NCI-H2029 (cell line): Measurements from ENCODE around the gene ARHGAP27.

Experiments used
- DNase-seq: peaks from one replicate; lab custom pipeline; 2025; lab: John Stamatoyannopoulos, UW

The ARHGAP27 gene

GRCh38 chr17:45408611-45409421, 23.9 kb downstream of the ARHGAP27 start:
- DNase-seq = no peak

GRCh38 chr17:45406107-45406506, 26.6 kb downstream of the ARHGAP27 start:
- no peak for DNase-seq

DNA sequence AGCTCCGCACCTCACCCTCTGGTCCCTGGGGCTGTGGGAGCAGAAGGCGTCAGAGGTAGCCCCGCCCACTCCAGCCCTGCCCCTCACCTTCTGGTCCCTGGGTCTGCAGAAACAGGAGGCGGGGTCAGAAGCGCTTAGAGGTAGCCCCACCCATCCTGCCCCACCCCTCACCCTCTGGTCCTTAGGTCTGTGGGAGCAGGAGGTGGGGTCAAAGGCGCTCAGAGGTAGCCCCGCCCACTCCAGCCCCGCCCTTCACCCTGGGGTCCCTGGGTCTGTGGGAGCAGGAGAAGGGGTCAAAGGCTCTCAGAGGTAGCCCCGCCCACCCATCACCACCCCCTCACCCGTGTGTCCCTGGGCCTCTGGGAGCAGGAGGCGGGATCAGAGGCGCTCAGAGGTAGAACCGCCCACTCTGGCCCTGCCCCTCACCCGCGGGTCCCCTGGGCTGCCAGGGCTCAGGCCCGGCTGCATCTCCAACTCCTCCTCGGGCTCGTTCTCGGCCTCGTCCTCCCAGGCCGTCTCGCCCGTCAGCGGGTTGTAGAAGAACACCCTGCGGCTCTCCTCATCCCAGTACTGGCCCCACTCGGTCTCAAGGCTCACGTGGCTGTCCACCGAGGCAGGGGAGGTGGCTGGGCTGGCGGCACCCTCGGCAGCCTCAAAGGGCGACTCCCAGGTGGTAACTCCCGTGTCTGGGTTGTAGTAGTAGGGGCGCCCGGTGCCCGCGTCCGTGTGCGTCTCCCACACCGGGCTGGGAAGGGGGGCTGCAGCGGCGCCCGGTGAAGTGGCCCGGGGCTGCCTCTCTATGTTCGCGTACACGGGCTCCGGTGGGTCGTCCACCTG, 27.2 kb downstream of the ARHGAP27 start:
- no peak for DNase-seq

GRCh38 chr17:45404870-45405249, 27.8 kb downstream of the ARHGAP27 start:
- DNase-seq = no peak

DNA sequence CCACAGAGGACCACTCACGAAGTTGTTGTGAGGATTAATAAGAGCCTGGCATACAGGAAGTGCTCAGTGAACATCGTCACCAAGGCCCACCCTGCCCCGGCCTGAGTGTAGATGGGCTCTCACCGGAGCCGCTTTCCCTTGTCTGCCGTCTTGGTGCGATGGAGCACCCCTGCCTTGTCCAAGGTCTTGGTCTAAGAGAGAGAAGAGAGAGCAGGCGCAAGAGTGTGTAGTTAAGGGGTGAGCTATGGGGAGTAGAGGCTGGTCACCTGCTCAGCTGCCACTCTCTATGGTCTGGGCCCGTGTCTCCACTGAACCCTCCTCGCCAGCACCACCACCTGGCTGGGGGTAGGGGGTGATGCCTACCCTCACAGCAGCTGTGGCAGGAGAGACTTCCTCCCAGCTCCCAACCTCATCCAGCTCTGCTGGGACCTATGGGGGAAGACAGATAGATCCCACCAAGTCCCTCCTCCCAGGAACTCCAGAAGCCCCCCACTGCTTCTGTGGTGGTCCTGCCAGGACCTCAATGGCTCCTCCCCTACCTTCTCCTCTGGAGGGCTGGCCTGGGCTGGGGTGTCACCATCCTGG, 28.7 kb downstream of the ARHGAP27 start:
- no peak for DNase-seq

DNA sequence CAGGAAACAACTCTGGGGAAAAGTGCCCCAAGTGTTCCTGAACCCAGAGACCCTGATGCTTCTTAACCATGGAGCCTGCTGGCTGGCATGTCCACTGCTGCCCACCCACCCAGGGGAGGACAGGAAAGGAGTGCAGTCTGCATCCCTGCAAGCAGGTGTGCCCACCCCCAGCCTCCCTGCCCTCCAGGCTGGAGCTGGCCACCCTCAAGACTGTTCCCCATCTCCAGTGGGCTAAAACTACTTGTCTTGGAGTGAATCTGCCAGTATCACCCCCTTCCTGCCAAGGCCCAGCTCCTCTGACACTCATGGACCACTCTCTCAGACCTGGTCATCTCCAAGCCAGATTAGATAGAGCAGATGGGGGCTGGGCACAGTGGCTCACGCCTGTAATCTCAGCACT, 29.8 kb downstream of the ARHGAP27 start:
- no peak for DNase-seq

DNA sequence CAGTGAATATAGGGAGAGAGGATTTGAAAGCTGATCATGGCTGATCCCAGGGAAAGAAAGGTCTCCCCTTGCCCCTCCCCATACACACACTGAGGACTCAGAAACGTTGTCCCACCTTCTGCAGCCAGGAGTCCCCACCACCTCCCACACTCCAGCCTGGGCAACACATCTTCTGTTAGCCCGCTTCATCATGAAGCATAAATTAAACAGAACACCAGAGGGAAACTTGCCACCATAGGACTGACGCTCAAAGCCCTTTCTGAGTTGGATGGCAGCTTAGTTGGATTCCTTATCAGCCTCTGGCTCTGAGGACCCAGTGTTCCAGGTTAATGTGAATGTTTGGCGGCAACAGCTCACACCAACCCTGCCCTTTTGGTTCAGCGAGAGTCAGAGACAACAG, 33.9 kb downstream of the ARHGAP27 start:
- DNase-seq = no peak

DNA sequence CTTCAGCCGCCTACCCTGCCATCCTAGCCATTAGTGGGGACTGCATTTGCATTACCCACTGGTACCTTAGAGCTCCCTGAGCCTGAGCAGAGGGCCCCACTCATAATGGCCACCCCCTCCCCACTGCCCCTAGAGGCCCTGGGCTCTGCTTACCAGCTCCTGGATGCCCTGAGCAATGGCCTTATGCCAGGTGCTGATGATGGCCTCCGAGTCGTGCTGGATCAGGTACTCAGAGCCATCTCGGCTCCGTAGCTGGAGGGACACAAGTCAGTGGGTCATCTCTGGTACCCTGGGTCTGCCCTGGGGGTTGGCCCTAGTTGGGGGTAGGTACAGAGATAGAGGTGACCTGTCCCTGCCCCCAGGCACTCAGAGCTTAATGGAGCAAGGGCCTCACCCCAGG, 34.9 kb downstream of the ARHGAP27 start:
- no peak for DNase-seq

DNA sequence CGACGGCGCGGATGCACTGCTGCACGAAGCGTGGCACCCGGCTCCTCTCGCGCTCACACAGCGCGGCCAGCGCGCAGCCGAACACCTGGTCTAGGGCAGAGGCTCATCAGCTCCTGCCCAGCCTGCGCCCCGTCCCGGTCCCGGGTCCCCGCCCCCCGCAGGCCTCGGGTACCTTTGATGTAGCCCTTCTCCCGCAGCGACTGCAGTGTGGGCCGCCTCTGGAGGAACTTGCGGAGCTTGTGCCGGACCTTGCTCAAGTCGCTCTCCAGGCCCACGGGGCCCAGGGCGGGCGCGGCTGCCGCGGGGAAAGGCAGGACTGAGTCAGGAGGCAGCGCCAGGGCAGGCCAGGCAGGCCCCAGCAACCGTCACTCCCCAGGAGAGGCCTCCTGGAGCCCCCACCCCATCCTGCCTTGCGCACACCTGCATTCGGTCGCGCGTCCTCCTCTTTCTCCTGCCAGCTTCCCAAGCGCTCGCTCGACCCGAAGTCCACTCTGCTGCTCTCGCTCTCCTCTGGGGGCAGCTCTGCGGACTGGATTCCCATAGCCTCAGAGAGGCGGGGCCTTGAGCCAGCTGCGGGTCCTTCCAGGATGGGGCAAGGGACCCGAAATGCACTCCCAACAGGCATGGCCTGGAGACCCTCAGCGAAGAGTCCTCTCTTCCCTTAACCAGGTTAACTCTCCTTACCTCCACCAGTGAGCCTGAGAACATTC, 36.0 kb downstream of the ARHGAP27 start:
- DNase-seq = no peak

- DNase-seq = no peak
These were observed 36.9 kb downstream of the ARHGAP27 start for GRCh38 chr17:45395569-45396415.

DNA sequence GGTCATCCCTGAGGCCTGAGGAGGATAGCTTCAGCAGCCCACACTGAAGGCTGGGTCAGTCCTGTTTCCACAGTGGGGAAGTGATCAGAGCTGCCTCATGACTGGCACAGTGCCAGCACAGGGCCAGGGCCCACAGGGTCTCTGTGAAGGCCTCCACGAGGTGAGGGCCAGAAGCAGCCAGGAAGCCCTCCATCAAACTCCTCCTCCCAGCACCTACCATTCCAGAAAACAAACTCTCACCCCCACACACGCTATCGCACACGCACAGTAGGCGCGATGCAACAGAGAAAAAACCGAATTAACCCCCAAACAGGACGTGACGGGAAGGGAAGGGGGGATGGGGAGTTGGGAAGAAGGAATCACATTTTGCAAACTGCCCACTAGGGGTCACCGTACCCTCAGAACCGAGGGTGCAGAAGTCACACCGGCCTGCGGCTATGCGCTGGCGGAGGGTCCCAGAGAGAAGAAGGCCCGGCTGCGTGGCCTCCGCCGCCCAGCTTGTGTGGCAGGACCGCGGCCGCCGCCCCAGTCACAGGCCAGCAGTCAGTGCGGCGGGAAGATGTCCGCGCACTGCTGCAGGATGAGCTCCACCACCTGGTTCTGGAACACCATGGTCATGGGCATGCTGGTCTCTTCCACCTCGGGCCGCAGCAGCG, 37.6 kb downstream of the ARHGAP27 start:
- peak; percentile 41 for DNase-seq

- no peak for DNase-seq
These were observed 38.1 kb downstream of the ARHGAP27 start for GRCh38 chr17:45394564-45394912.

- no peak for DNase-seq
These were observed 38.6 kb downstream of the ARHGAP27 start for GRCh38 chr17:45394091-45394490.

GRCh38 chr17:45393411-45393810, 39.3 kb downstream of the ARHGAP27 start:
- no peak for DNase-seq

GRCh38 chr17:45391918-45392317, 40.8 kb downstream of the ARHGAP27 start:
- DNase-seq = no peak

- DNase-seq = no peak
These were observed 41.4 kb downstream of the ARHGAP27 start for GRCh38 chr17:45391291-45391690.

DNA sequence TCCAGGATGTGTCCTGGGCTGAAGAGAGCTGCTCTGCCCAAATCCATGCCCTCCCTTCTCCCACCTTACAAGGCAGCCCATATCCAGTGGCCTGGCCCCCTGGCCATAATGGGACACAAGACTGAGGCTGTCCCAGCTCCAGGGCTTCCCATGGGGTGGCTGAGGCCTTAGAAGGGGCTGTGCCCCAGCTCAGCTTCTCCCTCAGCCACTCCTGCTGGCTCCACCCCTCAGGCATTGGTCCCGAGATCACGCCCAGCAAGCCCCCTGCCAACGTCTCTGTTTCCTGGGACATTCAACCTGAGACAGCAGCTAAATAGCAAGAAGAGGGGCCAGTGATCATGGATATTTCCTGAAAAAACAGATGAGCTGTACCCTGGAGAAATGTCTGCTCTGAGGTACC, 43.3 kb downstream of the ARHGAP27 start:
- no peak for DNase-seq

DNA sequence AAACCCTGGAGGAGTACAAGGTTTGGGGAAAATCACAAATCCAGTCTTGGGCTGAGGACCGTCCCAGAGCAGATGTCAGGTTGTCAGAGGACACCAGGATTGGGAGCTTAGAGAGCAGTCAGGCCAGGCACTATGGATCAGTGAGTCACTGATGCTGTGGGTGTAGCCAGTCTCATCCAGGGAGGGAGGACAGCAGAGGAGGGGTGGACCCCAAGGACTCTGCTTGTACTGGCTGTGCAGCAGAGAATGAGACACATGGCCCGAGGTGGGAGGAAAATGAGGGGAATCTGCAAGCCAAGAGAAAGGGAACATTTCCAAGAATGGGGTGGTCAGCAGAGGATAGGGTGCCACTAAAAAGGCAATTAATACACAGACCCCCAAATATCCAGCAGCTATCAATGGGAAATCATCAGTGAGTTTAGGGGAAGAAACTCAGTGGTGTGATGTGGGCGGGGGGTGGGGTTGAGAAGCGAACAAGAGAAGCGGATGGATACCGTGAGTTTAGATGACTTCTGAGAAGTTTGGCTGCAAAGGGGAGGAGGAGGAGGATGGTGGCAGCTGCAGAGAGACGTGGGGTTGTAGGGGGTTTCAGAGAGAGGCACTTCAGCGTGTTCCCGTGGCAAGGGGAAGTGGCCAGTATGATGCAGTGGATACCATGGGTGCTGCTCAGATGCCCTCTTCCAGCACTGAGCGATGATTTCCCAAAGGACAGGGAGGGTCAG, 43.9 kb downstream of the ARHGAP27 start:
- no peak for DNase-seq

DNA sequence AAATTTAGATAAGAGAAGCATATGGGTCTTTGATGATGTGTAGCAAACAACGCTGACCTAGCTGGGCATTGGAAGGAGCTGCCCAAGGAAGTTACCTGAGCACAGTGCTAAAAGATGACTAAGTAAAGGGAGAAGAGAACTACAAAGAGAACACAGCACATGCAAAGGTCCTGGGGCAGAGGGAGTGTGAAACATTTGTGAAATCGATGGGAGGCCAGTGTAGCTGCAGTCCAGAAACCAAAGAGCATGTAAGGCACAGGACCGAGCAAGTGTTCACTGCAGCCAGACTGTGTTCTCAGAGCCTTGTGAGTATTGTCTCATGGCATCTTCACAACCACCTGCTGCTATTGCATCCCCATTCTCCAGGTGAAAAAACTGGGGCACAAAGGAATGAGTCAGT, 44.9 kb downstream of the ARHGAP27 start:
- DNase-seq = no peak

DNA sequence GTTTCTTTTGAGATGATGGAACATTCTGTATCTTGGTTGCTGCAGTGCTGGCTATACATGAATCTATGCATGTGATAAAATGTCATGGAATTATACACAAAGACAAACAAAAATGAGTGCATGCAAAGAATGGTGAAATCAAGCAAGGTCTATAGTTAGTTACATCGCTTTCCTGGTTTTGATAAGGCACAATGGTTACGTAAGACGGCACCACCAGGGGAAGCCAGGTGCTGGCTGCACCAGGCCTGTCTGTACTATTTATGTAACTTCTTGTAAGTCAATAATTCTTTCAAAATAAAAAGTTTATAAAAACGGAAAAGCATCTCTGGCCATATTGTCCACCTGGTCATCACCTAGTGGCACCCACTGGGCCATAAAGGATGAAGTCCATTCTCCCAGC, 46.5 kb downstream of the ARHGAP27 start:
- no peak for DNase-seq
